ENCODE results near the gene IGSF22. TPM values are rescaled to one million over a fixed set of nuclear protein-coding genes. Genes with fewer than 3 reads are reported as not detected.

Gene IGSF22
- total RNA-seq, 1 experiment from 2014 or later = 0.08 TPM

DNA sequence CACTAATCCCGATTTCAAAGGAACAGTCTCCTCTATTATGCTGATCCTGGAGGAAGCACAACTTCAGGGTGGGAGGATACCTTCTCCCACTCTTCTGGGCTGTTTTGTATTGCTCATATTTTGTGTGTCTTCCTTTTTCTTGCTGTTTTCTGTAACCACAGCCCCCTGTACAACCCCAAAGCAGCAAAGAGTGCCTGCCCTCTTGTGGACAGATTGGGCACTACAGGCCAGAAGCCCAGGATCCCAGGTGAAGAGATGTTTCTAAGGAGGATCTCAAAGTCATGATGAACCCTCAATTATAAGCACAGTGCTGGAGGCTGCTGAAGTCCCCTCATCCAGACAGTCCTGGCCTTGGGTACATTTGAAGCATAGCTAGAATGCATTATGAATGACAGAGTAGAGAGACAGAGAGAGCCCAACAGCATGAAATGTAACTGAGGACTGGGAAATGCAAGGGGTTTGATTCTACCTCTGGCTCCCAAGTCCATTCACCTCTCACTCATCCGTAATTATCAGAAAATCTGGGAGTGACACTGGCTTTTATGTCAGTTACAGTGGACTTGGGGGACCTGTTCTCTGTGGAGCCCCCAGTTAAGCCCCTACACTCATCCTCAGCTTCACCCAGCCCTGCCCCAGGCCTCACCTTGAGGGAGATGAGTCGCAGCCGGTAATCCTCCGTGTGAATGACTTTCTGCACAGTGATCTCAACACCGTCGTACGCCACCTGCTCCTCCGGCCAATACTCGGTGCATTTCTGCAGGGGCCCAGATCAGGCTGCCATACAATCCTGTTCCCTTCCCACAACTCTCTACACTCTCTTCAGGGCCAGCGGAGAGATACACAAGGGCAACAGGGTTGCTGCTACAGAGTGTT, 6.2 kb upstream of the IGSF22 start:
- Histone ChIP-seq H3K4me1 (peaks cover 8% of the 10 kb centered on the region), H3K27me3 (no peaks in the 10 kb centered on the region; the same call in 1 of the 2 replicates), H3K27ac (no peak overlapping the region), H3K9me3 (replicated peaks) (no peaks in the 10 kb centered on the region), H3K4me3 (no peak overlapping the region), H3K36me3 (no peaks in the 10 kb centered on the region)
- peak; percentile 39 to 83 for DNase-seq

DNA sequence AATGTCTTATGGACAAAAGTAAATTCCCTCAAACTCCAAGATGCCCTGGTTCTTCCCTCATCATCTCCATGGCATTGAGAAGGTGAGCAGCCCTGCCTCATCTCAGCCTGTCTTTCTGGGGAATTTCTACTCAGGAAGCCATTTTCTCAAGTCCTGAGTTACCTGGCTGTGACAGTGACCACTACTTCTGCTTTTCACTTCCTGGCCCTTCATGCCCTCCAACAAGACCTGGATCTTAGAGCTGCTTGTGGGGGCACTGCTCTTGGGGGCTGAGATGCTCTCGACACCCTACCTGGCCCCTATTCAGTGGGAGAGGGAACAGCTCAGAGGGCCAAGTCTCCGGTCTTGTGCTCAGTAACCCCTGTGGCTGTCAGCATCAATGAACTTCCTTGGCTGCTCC, 5.5 kb upstream of the IGSF22 start:
- no peaks in the 10 kb centered on the region for H3K9me3 ChIP-seq (replicated peaks)
- peaks cover 15% of the 10 kb centered on the region for H3K4me1 ChIP-seq
- H3K27me3 ChIP-seq = no peaks in the 10 kb centered on the region; the same call in 1 of the 2 replicates
- no peaks in the 10 kb centered on the region for H3K36me3 ChIP-seq
- no peak overlapping the region for H3K4me3 ChIP-seq
- no peak for DNase-seq
- H3K27ac ChIP-seq = no peak overlapping the region

DNA sequence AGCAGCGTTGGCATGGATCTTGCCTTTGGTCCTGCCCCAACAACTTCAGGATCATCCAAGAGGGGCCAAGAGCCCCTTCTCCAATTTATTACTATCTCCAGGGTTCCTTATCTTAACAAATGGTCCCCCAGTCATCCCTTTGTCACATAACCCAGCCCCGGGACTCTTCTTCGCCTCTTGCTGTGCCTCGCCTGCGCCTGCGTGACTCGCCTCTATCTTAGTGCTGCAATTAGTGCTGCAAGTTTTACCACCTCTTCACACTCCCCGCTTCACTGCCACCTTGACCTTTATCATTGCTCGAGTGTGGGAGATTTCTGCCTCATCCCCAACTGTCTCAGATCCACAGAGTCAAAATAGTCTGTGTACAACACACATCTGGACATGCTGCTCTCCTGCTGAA, 4.0 kb upstream of the IGSF22 start:
- no peak for DNase-seq
- no peaks in the 10 kb centered on the region; the same call in 1 of the 2 replicates for H3K27me3 ChIP-seq
- H3K27ac ChIP-seq = no peak overlapping the region
- no peaks in the 10 kb centered on the region for H3K9me3 ChIP-seq (replicated peaks)
- H3K4me1 ChIP-seq = peaks cover 24% of the 10 kb centered on the region
- no peak overlapping the region for H3K4me3 ChIP-seq
- no peaks in the 10 kb centered on the region for H3K36me3 ChIP-seq

DNA sequence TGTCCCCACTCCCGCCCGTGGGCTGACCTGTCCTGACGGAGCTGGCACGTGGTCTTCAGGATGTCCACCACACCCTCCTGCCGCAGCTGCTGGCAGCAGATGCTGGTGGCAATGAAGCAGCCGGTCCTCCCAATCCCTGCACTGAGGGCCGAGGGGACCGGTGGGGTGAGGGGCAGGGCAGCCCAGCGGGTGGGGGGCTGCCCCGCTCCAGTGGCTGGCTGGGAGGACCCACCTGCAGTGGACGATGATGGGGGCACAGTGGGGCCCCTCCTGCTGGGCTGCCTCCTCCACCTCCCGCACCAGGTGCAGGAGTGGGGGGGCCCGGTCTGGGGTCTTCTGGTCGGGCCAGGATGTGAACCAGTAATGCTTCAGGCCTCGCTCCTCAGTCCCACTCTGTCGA, 3.4 kb upstream of the IGSF22 start:
- DNase-seq = no peak

DNA sequence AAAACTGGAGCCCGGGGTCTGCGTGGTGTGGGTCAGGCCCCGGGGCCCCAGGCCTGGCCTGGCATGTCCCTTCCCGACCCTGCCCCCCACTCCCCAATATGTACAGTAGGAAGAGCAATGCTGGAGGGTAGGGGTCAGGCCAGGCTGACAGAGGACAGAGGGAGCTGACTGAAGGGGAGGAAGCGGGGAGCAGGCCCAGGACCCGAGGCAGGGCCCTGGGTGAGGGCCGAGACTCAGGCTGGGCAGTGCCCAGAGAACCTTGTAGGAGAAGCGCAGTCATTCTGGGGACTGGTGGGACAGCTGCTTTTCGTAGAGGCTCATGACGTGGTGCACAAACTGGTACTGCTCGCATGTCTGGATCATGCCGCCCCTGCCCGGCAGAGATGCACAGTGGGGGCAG, 2.7 kb upstream of the IGSF22 start:
- Histone ChIP-seq H3K4me1 (peaks cover 26% of the 10 kb centered on the region), H3K27me3 (no peaks in the 10 kb centered on the region; the same call in 1 of the 2 replicates), H3K9me3 (replicated peaks) (no peaks in the 10 kb centered on the region), H3K36me3 (no peaks in the 10 kb centered on the region), H3K27ac (no peak overlapping the region), H3K4me3 (no peak overlapping the region)
- DNase-seq = no peak

More for the DNA sequence above, 3.4 kb upstream of the IGSF22 start:
- no peaks in the 10 kb centered on the region for H3K36me3 ChIP-seq
- peaks cover 24% of the 10 kb centered on the region for H3K4me1 ChIP-seq
- no peak overlapping the region for H3K4me3 ChIP-seq
- H3K9me3 ChIP-seq (replicated peaks) = no peaks in the 10 kb centered on the region
- H3K27ac ChIP-seq = no peak overlapping the region
- H3K27me3 ChIP-seq = no peaks in the 10 kb centered on the region; the same call in 1 of the 2 replicates

DNA sequence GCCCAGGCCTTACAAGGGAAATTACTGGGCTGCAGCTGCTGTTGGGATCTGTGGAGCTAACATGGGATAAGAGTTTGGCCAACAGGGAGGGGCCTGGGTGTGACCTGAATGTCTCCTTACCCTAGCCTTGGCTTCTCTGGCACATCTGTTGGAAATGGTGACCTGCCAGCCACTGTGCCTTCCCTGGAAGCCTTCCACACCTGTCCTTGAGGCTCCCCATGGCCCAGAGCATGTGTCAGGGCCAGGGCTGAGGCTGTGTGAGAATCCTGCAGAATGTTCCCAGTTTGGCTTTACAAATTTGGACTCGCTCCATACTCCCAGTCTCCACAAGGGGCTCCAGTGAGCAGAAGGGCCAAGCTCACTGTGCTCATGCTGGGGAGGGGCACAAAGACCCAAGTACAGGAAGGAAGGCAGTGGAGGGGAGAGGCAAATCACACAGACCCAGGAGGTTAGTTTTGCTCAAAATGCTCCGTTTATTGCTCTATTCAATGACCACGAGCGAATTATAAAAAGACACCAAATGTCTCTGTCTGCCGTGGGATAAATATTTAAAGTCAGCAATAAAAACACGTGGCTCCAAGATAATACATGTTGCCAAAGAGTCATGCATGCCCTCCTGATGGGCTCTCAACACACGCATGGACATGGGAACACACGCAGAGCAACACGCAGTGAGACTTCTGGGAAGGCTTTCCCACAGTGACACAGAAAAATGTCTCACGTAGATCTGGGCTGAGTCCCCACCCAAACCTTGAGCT, 1.7 kb upstream of the IGSF22 start:
- no peak overlapping the region for H3K27ac ChIP-seq
- no peaks in the 10 kb centered on the region for H3K27me3 ChIP-seq
- H3K36me3 ChIP-seq = no peaks in the 10 kb centered on the region
- peak; percentile 74 to 90 for DNase-seq
- no peaks in the 10 kb centered on the region for H3K9me3 ChIP-seq (replicated peaks)
- peaks cover 34% of the 10 kb centered on the region for H3K4me1 ChIP-seq
- no peak overlapping the region for H3K4me3 ChIP-seq

DNA sequence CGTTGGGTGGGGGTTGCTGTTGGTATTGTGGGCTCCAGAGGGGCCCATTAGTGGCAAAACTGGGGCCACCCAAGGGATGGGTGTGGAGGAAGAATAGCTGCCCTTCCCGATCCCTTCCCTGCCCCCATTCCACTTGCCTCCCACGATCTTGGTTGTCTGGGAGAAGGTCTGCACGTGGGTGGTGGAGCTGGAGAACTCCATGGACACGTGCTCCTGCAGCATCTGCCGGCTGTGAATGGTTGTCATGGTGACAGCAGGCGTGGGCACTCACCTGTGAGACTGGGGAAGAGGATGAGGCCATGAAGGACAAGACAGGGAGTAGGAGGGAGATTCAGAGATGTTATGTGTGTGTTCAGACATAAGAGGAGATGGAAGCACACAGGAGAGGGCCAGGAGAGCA, 2.0 kb downstream of the IGSF22 start:
- Histone ChIP-seq H3K4me1 (peaks cover 34% of the 10 kb centered on the region), H3K9me3 (replicated peaks) (no peaks in the 10 kb centered on the region), H3K27me3 (no peaks in the 10 kb centered on the region), H3K36me3 (no peaks in the 10 kb centered on the region), H3K4me3 (no peak overlapping the region), H3K27ac (no peak overlapping the region)
- DNase-seq = no peak

DNA sequence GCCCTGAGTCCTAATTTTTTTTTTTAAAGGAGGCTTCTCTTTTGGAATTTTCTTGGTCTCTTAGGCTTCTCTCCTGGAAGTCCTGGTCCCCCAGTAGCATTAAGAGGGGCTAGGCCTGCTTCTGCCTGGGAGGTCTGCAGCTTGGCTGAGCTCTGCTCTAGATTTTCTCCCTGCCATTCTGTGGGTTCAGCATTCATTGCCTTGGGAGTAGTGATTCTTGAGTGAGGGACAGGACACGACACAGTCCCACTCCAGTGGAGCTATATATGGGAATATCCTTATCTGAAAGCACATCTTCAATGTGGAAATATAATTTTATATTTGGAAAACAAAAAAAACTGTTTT, 3.7 kb downstream of the IGSF22 start:
- Histone ChIP-seq H3K4me1 (peaks cover 27% of the 10 kb centered on the region), H3K9me3 (replicated peaks) (no peaks in the 10 kb centered on the region), H3K4me3 (no peak overlapping the region), H3K27me3 (no peaks in the 10 kb centered on the region; the same call in 1 of the 2 replicates), H3K27ac (no peak overlapping the region), H3K36me3 (no peaks in the 10 kb centered on the region)
- DNase-seq = no peak

DNA sequence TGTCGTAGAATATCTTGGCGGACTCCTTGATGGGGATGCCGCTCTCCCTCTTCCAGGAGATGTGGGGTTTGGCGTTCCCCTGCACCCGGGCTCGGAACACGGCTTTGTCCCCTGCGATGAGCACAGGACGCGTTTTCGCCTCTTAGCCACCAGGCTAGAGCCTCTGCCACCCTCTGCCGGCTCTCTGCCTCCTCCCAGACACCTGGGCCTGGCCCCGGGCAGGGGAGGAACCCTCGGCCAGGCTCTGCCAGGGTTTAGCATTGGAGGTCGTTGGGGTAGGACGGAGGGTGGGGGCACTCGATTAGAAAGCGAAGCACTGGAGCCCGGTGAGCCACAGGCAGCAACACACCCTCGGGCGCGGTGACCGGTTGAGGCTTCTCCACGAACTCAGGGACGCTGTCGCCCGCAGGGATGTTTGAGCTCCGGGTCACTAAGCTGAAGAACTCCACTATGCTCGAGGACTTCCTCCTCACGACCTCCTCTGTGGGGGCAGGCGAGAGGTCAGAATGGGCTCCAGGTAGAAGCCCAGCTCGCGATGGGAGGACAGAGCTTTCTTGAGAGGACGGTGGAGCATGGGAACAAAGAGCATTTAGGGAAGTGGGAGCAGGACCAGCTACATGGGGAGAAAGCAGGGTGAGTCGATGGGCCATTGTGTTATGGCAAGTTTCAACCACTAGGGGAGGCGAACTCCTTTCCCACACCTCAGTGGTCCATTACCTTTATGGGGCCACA, 4.3 kb downstream of the IGSF22 start:
- Histone ChIP-seq H3K4me3 (no peak overlapping the region), H3K36me3 (no peaks in the 10 kb centered on the region), H3K27me3 (no peaks in the 10 kb centered on the region; the same call in 1 of the 2 replicates), H3K27ac (no peak overlapping the region), H3K9me3 (replicated peaks) (no peaks in the 10 kb centered on the region), H3K4me1 (peaks cover 21% of the 10 kb centered on the region)
- DNase-seq = peak in 1 of 2 experiments; percentile 46

DNA sequence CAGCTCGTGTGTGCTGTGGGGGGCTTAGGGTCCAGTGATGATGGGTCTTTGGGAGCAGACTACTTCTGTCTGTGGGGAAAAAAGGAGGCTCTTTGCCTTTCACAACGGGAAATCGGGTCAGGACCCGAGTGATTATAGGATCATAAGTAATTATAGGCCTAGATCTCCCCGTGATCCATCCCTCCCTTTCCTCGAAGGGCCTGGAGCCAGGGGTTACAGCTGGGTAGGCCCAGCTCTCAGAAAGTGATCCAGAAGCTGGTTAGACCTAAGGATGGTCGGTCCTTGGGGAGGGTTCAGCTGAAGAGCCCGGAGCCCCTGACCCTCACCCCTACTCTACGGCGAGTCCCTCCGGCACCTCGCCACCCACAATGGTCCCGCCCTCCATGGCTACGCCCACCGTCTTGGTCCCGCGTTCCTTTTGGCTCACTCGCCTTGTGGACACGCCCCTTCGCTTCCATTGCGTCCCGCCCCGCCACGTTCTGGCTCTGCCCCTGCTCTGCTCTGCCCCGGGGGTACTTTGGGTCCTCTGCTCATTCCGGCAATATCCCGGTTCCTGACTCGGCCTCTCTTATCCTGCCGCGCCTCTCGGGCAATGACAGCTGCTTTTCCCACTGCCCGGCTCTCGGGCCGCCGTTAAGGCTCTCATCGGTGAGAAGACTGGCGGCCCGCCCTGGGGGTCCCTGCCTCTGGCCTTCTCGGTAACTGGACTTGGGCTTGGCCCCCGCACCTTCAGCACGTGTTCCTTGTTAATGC, 5.0 kb downstream of the IGSF22 start:
- H3K9me3 ChIP-seq (replicated peaks) = no peaks in the 10 kb centered on the region
- H3K27ac ChIP-seq = no peak overlapping the region
- DNase-seq = no peak
- peaks cover 2% of the 10 kb centered on the region for H3K27me3 ChIP-seq
- no peaks in the 10 kb centered on the region for H3K36me3 ChIP-seq
- peaks cover 15% of the 10 kb centered on the region for H3K4me1 ChIP-seq
- no peak overlapping the region for H3K4me3 ChIP-seq

DNA sequence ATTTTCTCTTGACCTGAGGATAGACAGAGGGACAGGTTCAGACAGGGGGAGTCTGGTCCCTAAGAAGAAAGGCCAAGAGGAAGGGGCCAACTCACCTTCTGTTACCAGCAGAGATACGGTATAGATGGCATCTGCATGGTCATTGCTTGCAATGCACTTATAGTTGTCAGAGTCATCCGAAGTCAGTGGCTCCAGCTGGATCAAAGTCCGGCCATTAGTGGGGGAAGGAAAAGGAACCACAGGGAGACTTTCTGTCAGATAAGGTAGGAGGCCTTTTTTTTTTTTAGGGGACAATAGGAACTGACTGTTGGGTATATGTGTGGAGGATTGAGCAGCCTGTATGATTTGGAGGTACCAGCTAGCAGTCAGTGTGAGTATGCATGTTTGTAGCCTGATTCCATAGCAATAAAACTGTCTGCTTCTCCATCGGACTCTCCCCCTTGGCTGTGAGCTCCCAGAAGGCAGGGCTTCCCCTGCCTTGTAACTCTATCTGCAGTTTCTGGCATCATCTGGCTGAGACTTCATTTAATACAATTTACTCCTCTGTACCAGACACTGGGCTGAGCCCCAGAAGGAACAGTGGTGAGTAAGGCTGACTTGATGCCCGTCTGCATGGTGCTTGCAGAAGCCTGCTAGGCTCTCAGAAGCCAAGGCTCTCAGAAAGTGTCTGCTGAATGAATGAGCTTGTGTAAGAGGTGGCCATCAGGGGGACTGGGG, 5.7 kb downstream of the IGSF22 start:
- no peak overlapping the region for H3K4me3 ChIP-seq
- H3K27me3 ChIP-seq = peaks cover 4% of the 10 kb centered on the region
- no peaks in the 10 kb centered on the region for H3K36me3 ChIP-seq
- no peaks in the 10 kb centered on the region for H3K9me3 ChIP-seq (replicated peaks)
- peaks cover 10% of the 10 kb centered on the region for H3K4me1 ChIP-seq
- H3K27ac ChIP-seq = no peak overlapping the region
- no peak for DNase-seq

DNA sequence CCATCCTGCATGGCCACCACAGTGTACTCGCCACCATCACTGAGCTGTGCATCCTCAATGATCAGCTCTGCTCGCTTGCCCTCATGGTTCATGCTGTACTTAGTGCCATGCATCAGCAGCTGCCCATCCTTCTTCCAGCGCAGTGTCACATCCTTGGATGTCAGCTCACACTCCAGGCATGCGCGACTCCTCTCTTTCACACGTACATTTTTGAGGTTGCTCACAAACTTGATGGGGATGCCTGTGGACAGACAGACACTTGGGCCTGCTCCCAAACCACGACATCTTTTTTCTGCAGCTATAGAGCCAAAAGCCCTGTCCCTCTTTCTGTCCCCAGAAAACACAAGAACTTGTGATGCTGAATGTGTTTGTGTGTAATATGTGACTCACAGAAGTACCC, 10.5 kb downstream of the IGSF22 start:
- peaks cover 7% of the 10 kb centered on the region for H3K27me3 ChIP-seq
- H3K4me1 ChIP-seq = no peaks in the 10 kb centered on the region
- H3K4me3 ChIP-seq = no peak overlapping the region
- no peak overlapping the region for H3K27ac ChIP-seq
- no peak for DNase-seq
- no peaks in the 10 kb centered on the region for H3K9me3 ChIP-seq (replicated peaks)
- H3K36me3 ChIP-seq = no peaks in the 10 kb centered on the region

DNA sequence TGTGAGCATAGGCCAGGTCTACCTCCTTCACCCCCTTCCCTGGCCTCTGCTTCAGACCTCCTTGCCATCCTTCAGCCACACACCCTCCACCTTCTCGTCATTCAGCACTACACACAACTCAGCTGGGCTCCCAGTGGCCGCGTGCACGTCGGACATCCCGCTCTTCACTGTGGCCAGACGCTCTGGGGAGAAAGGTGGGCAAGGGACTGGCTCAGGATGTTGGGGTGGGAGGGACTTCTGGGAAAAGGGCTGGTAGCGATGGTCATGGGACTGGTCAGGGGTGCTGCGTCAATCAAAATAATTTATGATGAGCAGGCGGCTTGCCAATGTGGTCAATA, 11.6 kb downstream of the IGSF22 start:
- Histone ChIP-seq H3K27me3 (peaks cover 7% of the 10 kb centered on the region), H3K4me1 (no peaks in the 10 kb centered on the region), H3K27ac (no peak overlapping the region), H3K9me3 (replicated peaks) (no peaks in the 10 kb centered on the region), H3K36me3 (no peaks in the 10 kb centered on the region), H3K4me3 (no peak overlapping the region)
- DNase-seq = no peak

Data from SJCRH30 (cell line).